ENCODE measurements around the gene TMEM150B. TPM values are rescaled to one million over a fixed set of nuclear protein-coding genes. Genes with fewer than 3 reads are reported as not detected.
A peak's percentile ranks its signal among the peaks of the same experiment; 100 is the strongest.

TMEM150B gene
- total RNA-seq, 1 donor from 2014 or later = not detected

DNA sequence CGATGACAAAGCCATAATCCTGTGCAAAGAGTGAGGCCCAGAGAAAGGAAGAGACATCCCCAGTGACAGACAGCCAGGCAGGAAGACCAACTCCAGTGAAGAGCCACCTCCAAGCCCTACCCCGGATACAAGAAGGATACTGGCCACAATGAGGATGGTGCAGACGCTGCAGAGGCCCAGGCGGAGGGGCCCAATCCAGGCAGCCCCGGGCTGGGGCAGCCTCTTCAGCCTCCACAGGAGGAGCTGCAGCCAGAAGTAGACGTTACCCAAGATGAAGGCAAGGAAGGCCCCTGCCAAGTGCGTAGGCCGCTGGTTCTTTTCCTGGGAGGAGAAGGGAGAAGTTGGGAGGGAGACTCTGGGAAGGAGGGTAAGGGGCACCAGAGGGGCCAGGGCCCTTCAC, 8.5 kb downstream of the TMEM150B start:
- no peak overlapping the region for H3K4me3 Mint-ChIP-seq (ENCODE audit: unreplicated experiment)
- no peaks in the 10 kb centered on the region for H3K4me1 Mint-ChIP-seq (ENCODE audit: unreplicated experiment)
- H3K27me3 Mint-ChIP-seq (ENCODE audit: unreplicated experiment) = peaks cover 11% of the 10 kb centered on the region
- H3K27ac Mint-ChIP-seq (ENCODE audit: unreplicated experiment) = no peak overlapping the region
- DNase-seq (ENCODE audit: low spot score) = no peak
- TF ChIP-seq, protein P1, sequence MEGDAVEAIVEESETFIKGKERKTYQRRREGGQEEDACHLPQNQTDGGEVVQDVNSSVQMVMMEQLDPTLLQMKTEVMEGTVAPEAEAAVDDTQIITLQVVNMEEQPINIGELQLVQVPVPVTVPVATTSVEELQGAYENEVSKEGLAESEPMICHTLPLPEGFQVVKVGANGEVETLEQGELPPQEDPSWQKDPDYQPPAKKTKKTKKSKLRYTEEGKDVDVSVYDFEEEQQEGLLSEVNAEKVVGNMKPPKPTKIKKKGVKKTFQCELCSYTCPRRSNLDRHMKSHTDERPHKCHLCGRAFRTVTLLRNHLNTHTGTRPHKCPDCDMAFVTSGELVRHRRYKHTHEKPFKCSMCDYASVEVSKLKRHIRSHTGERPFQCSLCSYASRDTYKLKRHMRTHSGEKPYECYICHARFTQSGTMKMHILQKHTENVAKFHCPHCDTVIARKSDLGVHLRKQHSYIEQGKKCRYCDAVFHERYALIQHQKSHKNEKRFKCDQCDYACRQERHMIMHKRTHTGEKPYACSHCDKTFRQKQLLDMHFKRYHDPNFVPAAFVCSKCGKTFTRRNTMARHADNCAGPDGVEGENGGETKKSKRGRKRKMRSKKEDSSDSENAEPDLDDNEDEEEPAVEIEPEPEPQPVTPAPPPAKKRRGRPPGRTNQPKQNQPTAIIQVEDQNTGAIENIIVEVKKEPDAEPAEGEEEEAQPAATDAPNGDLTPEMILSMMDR (IDR thresholded peaks at IDR 0.05; ENCODE audit: unreplicated experiment) = no peak
- H3K9me3 Mint-ChIP-seq (ENCODE audit: unreplicated experiment) = no peaks in the 10 kb centered on the region
- H3K36me3 Mint-ChIP-seq (ENCODE audit: low read depth, unreplicated experiment) = peaks cover under 1% of the 10 kb centered on the region

DNA sequence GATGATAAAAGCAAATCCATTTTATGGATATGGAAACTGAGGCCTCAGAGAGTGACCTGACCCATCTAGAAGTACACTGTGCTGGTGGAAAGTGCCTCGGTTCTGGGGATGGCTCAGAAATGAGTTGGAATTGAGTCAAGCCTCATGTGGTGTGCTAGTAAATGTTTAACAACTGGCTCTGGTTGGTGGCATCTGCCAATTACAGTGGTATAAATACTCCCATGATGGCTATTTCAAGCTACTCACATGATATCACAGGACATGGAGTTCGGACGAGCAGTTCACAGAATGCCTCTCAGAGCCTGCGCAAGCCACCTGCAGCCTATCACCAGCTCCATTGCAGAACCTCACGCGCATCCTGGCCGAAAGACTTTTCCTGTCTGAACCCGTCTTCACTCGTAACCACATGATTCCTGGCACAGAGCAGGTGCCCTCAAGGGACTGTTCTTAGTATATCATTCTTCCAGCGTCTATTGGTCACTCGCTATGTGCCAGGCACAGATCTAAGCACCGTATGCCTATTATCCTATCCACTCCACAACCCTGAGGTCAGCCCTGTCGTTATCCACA, 9.1 kb downstream of the TMEM150B start:
- TF ChIP-seq, protein P1 (IDR thresholded peaks at IDR 0.05; ENCODE audit: unreplicated experiment) = no peak
- H3K27me3 Mint-ChIP-seq (ENCODE audit: unreplicated experiment) = peaks cover 11% of the 10 kb centered on the region
- no peaks in the 10 kb centered on the region for H3K36me3 Mint-ChIP-seq (ENCODE audit: low read depth, unreplicated experiment)
- H3K4me3 Mint-ChIP-seq (ENCODE audit: unreplicated experiment) = no peak overlapping the region
- DNase-seq (ENCODE audit: low spot score) = no peak
- H3K27ac Mint-ChIP-seq (ENCODE audit: unreplicated experiment) = no peak overlapping the region
- H3K9me3 Mint-ChIP-seq (ENCODE audit: unreplicated experiment) = no peaks in the 10 kb centered on the region
- H3K4me1 Mint-ChIP-seq (ENCODE audit: unreplicated experiment) = no peaks in the 10 kb centered on the region

DNA sequence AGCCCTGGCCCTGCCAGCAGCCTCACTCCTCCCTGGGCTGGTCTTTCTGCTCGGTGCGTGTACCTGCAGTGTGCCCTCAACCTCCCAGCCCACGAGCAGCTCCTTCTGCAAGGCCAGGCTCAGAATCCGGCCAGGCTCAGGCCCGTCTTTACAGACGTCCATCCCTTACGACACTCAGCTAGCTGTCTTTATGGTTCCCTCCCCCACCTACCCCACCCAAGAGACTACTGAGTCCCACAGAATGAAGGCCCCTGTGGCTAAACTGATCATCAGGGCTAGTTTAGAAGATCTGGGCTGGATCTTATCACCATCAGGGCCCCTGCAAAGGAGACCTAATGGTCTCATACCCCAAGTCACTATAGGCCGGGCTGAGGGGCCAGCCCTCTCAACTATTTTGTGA, 10.7 kb downstream of the TMEM150B start:
- Mint-ChIP-seq H3K27ac (ENCODE audit: unreplicated experiment) (no peak overlapping the region), H3K9me3 (ENCODE audit: unreplicated experiment) (no peaks in the 10 kb centered on the region), H3K4me3 (ENCODE audit: unreplicated experiment) (no peak overlapping the region), H3K4me1 (ENCODE audit: unreplicated experiment) (no peaks in the 10 kb centered on the region), H3K27me3 (ENCODE audit: unreplicated experiment) (peaks cover 16% of the 10 kb centered on the region), H3K36me3 (ENCODE audit: low read depth, unreplicated experiment) (peaks cover 4% of the 10 kb centered on the region)
- TF ChIP-seq, protein P1 (IDR thresholded peaks at IDR 0.05; ENCODE audit: unreplicated experiment) = no peak
- DNase-seq (ENCODE audit: low spot score) = no peak

DNA sequence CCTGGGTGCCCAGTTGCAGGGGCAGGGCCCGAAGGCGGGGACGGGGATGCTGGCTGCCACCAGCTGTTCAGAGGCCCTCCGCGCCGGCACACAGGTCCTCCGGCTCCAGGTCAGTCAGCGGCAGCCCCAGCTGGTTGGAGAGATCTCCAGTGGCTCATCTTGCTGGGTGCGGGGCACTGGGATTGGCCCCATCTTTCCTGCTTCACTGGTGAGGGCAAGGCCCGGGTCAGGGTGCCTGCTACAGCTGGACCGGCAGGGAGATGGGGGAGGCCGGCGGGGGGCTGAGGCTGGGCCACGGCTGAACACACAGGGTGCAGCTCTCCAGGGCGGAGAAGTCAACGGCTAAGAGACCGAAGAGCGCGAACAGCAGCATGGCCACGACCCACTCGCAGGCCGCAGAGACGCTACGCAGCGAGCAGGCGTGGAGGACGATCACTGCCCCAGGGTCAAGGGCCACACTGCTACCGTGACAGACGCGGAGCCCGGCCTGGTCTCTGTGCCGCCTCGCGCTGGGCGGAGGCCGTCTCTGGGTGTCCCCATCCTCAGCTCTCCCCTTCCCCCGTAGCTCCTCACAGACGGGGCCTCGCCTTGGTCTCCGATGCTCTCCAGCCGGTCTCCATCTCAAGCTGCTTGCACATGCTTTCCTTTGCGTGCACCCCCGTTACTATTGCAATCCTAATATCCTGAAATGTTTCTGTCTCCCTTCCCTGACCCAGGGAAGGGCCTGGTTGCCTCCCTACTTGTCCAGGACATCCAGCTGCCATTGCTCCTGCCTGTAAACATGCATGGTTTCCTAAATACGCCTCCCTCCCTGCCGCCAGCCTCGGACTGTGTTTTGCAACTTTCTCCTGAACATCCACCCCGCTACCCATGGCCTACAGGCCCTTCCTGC, 12.3 kb downstream of the TMEM150B start:
- Mint-ChIP-seq H3K36me3 (ENCODE audit: low read depth, unreplicated experiment) (peaks cover 4% of the 10 kb centered on the region), H3K4me3 (ENCODE audit: unreplicated experiment) (peak overlapping the region; percentile 48), H3K27ac (ENCODE audit: unreplicated experiment) (peak overlapping the region; percentile 2), H3K4me1 (ENCODE audit: unreplicated experiment) (no peaks in the 10 kb centered on the region), H3K27me3 (ENCODE audit: unreplicated experiment) (peaks cover 16% of the 10 kb centered on the region), H3K9me3 (ENCODE audit: unreplicated experiment) (no peaks in the 10 kb centered on the region)
- TF ChIP-seq, protein P1 (IDR thresholded peaks at IDR 0.05; ENCODE audit: unreplicated experiment) = no peak
- no peak for DNase-seq (ENCODE audit: low spot score)

DNA sequence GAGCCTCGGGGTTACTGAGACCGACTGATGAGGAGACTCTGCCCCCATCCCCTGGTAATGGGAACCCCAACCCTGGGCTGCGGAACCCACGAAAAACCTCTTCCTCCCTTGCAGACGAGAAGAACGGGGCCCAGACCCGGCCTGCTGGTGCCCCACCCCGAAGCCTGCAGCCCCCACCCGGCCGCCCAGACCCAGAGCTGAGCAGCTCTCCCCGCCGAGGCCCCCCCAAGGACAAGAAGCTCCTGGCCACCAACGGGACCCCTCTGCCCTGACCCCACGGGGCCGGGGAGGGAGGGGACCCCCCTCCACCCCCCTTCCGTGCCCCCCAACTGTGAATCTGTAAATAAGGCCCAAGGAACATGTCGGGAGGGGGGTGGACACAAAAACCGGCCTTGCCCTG, 13.3 kb downstream of the TMEM150B start:
- Mint-ChIP-seq H3K27me3 (ENCODE audit: unreplicated experiment) (peaks cover 14% of the 10 kb centered on the region), H3K36me3 (ENCODE audit: low read depth, unreplicated experiment) (peaks cover 8% of the 10 kb centered on the region), H3K9me3 (ENCODE audit: unreplicated experiment) (no peaks in the 10 kb centered on the region), H3K27ac (ENCODE audit: unreplicated experiment) (no peak overlapping the region), H3K4me1 (ENCODE audit: unreplicated experiment) (no peaks in the 10 kb centered on the region), H3K4me3 (ENCODE audit: unreplicated experiment) (no peak overlapping the region)
- DNase-seq (ENCODE audit: low spot score) = no peak
- TF ChIP-seq, protein P1 (IDR thresholded peaks at IDR 0.05; ENCODE audit: unreplicated experiment) = no peak

All from endothelial cell (in vitro differentiated cells).